ENCODE measurements around the gene PRR35. TPM values are rescaled to one million over a fixed set of nuclear protein-coding genes. Genes with fewer than 3 reads are reported as not detected.

PRR35 gene
- total and polyA plus RNA-seq, 8 donors, result 0.06 TPM; not detected in 7

DNA sequence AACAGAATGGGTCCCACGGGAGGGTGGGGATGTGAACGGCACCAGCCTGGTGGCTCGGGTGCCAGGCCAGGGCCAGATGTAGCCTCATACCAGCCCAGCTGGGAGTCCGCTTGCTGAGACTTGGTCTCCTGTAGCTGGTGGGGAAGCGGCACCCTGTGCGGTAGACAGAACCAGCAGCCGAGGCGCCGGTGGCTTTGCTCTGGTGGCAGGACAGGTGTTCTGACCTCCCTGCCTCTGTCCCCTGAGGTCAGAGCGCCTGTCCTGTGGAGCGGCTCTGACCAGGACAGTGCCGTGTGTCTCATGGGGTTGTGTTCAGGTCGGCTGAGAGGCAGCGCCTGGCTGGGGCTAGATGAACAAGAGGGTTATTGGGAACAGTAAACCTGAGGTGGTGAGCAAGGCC, 49.8 kb downstream of the PRR35 start:
- Histone ChIP-seq H3K27ac (no peak overlapping the region), H3K27me3 (no peaks in the 10 kb centered on the region), H3K36me3 (no peaks in the 10 kb centered on the region), H3K9me3 (peaks cover 0 to 4% of the 10 kb centered on the region in 2 donors), H3K4me3 (no peak overlapping the region), H3K4me1 (peaks cover 0 to 9% of the 10 kb centered on the region in 2 donors)
- intact Hi-C loops (cut with DNase I), result no loop called here
- TF ChIP-seq CTCF (IDR thresholded peaks at IDR 0.05), result no peak
- ATAC-seq (no peak), DNase-seq (peak in 1 of 4 donors; percentile 72)

GRCh38 chr16:610513-611381, 50.6 kb downstream of the PRR35 start:
- Histone ChIP-seq H3K4me1 (peaks cover 0 to 9% of the 10 kb centered on the region in 2 donors), H3K4me3 (no peak overlapping the region), H3K36me3 (no peaks in the 10 kb centered on the region), H3K9me3 (no peaks in the 10 kb centered on the region), H3K27me3 (no peaks in the 10 kb centered on the region), H3K27ac (no peak overlapping the region)
- ATAC-seq (peak; percentile 96), DNase-seq (peak in 1 of 4 donors; percentile 92)
- TF ChIP-seq CTCF (IDR thresholded peaks at IDR 0.05), result peak; percentile 62 to 84
- intact Hi-C loops (cut with DNase I), result no loop called here

DNA sequence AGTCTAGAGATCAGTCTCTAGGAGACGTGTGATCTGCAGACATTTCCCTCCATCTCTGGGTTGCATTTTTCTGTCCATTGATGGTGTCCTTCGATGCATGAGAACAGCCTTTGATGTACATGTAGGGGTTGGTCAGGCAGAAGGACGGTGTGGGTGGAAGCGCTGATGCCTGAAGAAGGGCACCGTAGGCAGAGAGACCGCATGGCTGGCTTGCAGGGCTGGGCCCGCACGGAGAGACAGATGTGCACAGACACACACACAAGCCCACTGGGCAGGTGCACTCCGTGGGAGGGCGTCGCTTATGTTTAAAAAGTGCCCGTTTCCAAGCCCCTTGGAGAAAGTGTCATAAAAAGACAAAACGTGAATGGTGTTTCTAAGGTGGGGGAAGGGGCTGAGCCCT, 54.9 kb downstream of the PRR35 start:
- no peaks in the 10 kb centered on the region for H3K27me3 ChIP-seq
- intact Hi-C loops (cut with DNase I), result no loop called here
- H3K36me3 ChIP-seq, result peaks cover 0 to 12% of the 10 kb centered on the region in 2 donors
- TF ChIP-seq CTCF (IDR thresholded peaks at IDR 0.05), result no peak
- peaks cover 0 to 13% of the 10 kb centered on the region in 2 donors for H3K4me1 ChIP-seq
- DNase-seq (no peak), ATAC-seq (no peak)
- H3K4me3 ChIP-seq, result no peak overlapping the region
- H3K27ac ChIP-seq, result no peak overlapping the region
- H3K9me3 ChIP-seq, result no peaks in the 10 kb centered on the region

Small RNA genes within 50 kb of the gene (microRNA-seq; reads per million reads assigned to microRNA genes)
- gene MIR3176, result 4.8 to 5.7 reads per million in 2 donors
- gene MIR5587, result 0.14 to 0.17 reads per million in 2 donors

Other genes starting within 250 kb of the PRR35 start
- 10 to 100 TPM; 21.7 to 22.7 TPM for gene AXIN1, start 207.7 kb upstream of the PRR35 start, total RNA-seq
- 10 to 100 TPM; 14.0 to 23.4 (median 17.5) TPM for gene AXIN1, start 207.7 kb upstream of the PRR35 start, polyA plus RNA-seq (ENCODE audit: insufficient read length in 6 of 6)
- gene MRPL28, start 189.9 kb upstream of the PRR35 start, total RNA-seq, result 10 to 100 TPM; 45.4 to 48.1 TPM
- 10 to 100 TPM; 39.6 to 59.4 (median 48.5) TPM for gene MRPL28, start 189.9 kb upstream of the PRR35 start, polyA plus RNA-seq (ENCODE audit: insufficient read length in 6 of 6)
- 10 to 100 TPM; 76.3 to 88.4 TPM for gene PGAP6, start 178.4 kb upstream of the PRR35 start, total RNA-seq
- 10 to 100 TPM; 37.3 to 52.8 (median 41.8) TPM for gene PGAP6, start 178.4 kb upstream of the PRR35 start, polyA plus RNA-seq (ENCODE audit: insufficient read length in 6 of 6)
- gene NME4, start 163.2 kb upstream of the PRR35 start, total RNA-seq, result 10 to 100 TPM; 72.3 to 78.1 TPM
- 100 to 1,000 TPM; 149 to 199 (median 168) TPM for gene NME4, start 163.2 kb upstream of the PRR35 start, polyA plus RNA-seq (ENCODE audit: insufficient read length in 6 of 6)
- 10 to 100 TPM; 14.4 to 17.1 TPM for gene DECR2, start 158.5 kb upstream of the PRR35 start, total RNA-seq
- gene DECR2, start 158.5 kb upstream of the PRR35 start, polyA plus RNA-seq (ENCODE audit: insufficient read length in 6 of 6), result 10 to 100 TPM; 10.3 to 25.1 (median 16.7) TPM
- gene RAB11FIP3, start 134.7 kb upstream of the PRR35 start, total RNA-seq, result 10 to 100 TPM; 28.1 to 38.0 TPM
- 10 to 100 TPM; 48.8 to 64.0 (median 56.7) TPM for gene RAB11FIP3, start 134.7 kb upstream of the PRR35 start, polyA plus RNA-seq (ENCODE audit: insufficient read length in 6 of 6)
- gene CAPN15, start 32.7 kb upstream of the PRR35 start, total RNA-seq, result 10 to 100 TPM; 33.8 to 57.2 TPM
- 10 to 100 TPM; 16.7 to 45.3 (median 26.0) TPM for gene CAPN15, start 32.7 kb upstream of the PRR35 start, polyA plus RNA-seq (ENCODE audit: insufficient read length in 6 of 6)
- gene NHLRC4, start 6.6 kb downstream of the PRR35 start, total RNA-seq, result 1 to 10 TPM in 1 of 2 donors, under 1 TPM in 1; 0.99 to 2.0 TPM
- gene NHLRC4, start 6.6 kb downstream of the PRR35 start, polyA plus RNA-seq (ENCODE audit: insufficient read length in 6 of 6), result 1 to 10 TPM; 2.2 to 3.4 (median 3.1) TPM
- gene PIGQ, start 9.6 kb downstream of the PRR35 start, total RNA-seq, result 10 to 100 TPM; 51.0 to 68.5 TPM
- gene PIGQ, start 9.6 kb downstream of the PRR35 start, polyA plus RNA-seq (ENCODE audit: insufficient read length in 6 of 6), result 10 to 100 TPM; 32.9 to 46.2 (median 36.8) TPM
- 10 to 100 TPM; 32.1 to 32.9 TPM for gene RAB40C, start 29.7 kb downstream of the PRR35 start, total RNA-seq
- 10 to 100 TPM; 17.6 to 31.1 (median 22.4) TPM for gene RAB40C, start 29.7 kb downstream of the PRR35 start, polyA plus RNA-seq (ENCODE audit: insufficient read length in 6 of 6)
- gene WFIKKN1, start 70.6 kb downstream of the PRR35 start, total RNA-seq, result 1 to 10 TPM in 1 of 2 donors, under 1 TPM in 1; 0.58 to 1.4 TPM
- under 1 TPM; 0.11 to 0.85 (median 0.41) TPM for gene WFIKKN1, start 70.6 kb downstream of the PRR35 start, polyA plus RNA-seq (ENCODE audit: insufficient read length in 6 of 6)
- 10 to 100 TPM; 69.3 to 70.4 TPM for gene METTL26, start 75.9 kb downstream of the PRR35 start, total RNA-seq
- 10 to 100 TPM; 37.2 to 59.4 (median 49.5) TPM for gene METTL26, start 75.9 kb downstream of the PRR35 start, polyA plus RNA-seq (ENCODE audit: insufficient read length in 6 of 6)
- 10 to 100 TPM; 41.5 to 42.5 TPM for gene MCRIP2, start 81.4 kb downstream of the PRR35 start, total RNA-seq
- gene MCRIP2, start 81.4 kb downstream of the PRR35 start, polyA plus RNA-seq (ENCODE audit: insufficient read length in 6 of 6), result 10 to 100 TPM in 3 of 6 donors, 1 to 10 TPM in 3; 6.8 to 14.5 (median 9.8) TPM
- gene WDR90, start 89.0 kb downstream of the PRR35 start, total RNA-seq, result 10 to 100 TPM; 27.3 to 41.3 TPM
- gene WDR90, start 89.0 kb downstream of the PRR35 start, polyA plus RNA-seq (ENCODE audit: insufficient read length in 6 of 6), result 10 to 100 TPM; 39.1 to 63.0 (median 44.4) TPM
- 10 to 100 TPM; 75.9 to 87.2 TPM for gene RHOT2, start 107.7 kb downstream of the PRR35 start, total RNA-seq
- 100 to 1,000 TPM in 1 of 6 donors, 10 to 100 TPM in 5; 59.8 to 104 (median 69.0) TPM for gene RHOT2, start 107.7 kb downstream of the PRR35 start, polyA plus RNA-seq (ENCODE audit: insufficient read length in 6 of 6)
- 1 to 10 TPM; 2.3 to 4.3 TPM for gene RHBDL1, start 115.3 kb downstream of the PRR35 start, total RNA-seq
- 1 to 10 TPM in 1 of 6 donors, under 1 TPM in 5; 0.45 to 1.9 (median 0.74) TPM for gene RHBDL1, start 115.3 kb downstream of the PRR35 start, polyA plus RNA-seq (ENCODE audit: insufficient read length in 6 of 6)
- gene STUB1, start 120.0 kb downstream of the PRR35 start, total RNA-seq, result 100 to 1,000 TPM in 1 of 2 donors, 10 to 100 TPM in 1; 93.9 to 103 TPM
- gene STUB1, start 120.0 kb downstream of the PRR35 start, polyA plus RNA-seq (ENCODE audit: insufficient read length in 6 of 6), result 100 to 1,000 TPM in 4 of 6 donors, 10 to 100 TPM in 2; 92.9 to 143 (median 119) TPM
- gene JMJD8, start 123.9 kb downstream of the PRR35 start, total RNA-seq, result 10 to 100 TPM; 68.9 to 72.6 TPM
- gene JMJD8, start 123.9 kb downstream of the PRR35 start, polyA plus RNA-seq (ENCODE audit: insufficient read length in 6 of 6), result 10 to 100 TPM; 41.7 to 53.0 (median 43.7) TPM
- 10 to 100 TPM; 11.7 to 14.2 TPM for gene WDR24, start 130.0 kb downstream of the PRR35 start, total RNA-seq
- 10 to 100 TPM in 5 of 6 donors, 1 to 10 TPM in 1; 9.4 to 14.3 (median 11.0) TPM for gene WDR24, start 130.0 kb downstream of the PRR35 start, polyA plus RNA-seq (ENCODE audit: insufficient read length in 6 of 6)
- gene FBXL16, start 145.4 kb downstream of the PRR35 start, total RNA-seq, result 1 to 10 TPM in 1 of 2 donors, under 1 TPM in 1; 0.50 to 5.7 TPM
- 1 to 10 TPM in 1 of 6 donors, under 1 TPM in 5; 0.48 to 1.1 (median 0.72) TPM for gene FBXL16, start 145.4 kb downstream of the PRR35 start, polyA plus RNA-seq (ENCODE audit: insufficient read length in 6 of 6)
- gene METRN, start 154.7 kb downstream of the PRR35 start, total RNA-seq, result 10 to 100 TPM; 37.0 to 57.3 TPM
- gene METRN, start 154.7 kb downstream of the PRR35 start, polyA plus RNA-seq (ENCODE audit: insufficient read length in 6 of 6), result 10 to 100 TPM in 3 of 6 donors, 1 to 10 TPM in 3; 9.3 to 22.5 (median 11.1) TPM
- 10 to 100 TPM; 45.8 to 52.9 TPM for gene ANTKMT, start 160.8 kb downstream of the PRR35 start, total RNA-seq
- gene ANTKMT, start 160.8 kb downstream of the PRR35 start, polyA plus RNA-seq (ENCODE audit: insufficient read length in 6 of 6), result 10 to 100 TPM in 3 of 6 donors, 1 to 10 TPM in 3; 7.7 to 18.5 (median 11.1) TPM
- 10 to 100 TPM in 1 of 2 donors, under 1 TPM in 1; 0.96 to 13.7 TPM for gene CCDC78, start 166.0 kb downstream of the PRR35 start, total RNA-seq
- gene CCDC78, start 166.0 kb downstream of the PRR35 start, polyA plus RNA-seq (ENCODE audit: insufficient read length in 6 of 6), result 1 to 10 TPM; 1.8 to 8.9 (median 8.6) TPM
- gene HAGHL, start 166.7 kb downstream of the PRR35 start, total RNA-seq, result 1 to 10 TPM; 8.7 to 9.9 TPM
- 1 to 10 TPM; 2.4 to 7.7 (median 3.6) TPM for gene HAGHL, start 166.7 kb downstream of the PRR35 start, polyA plus RNA-seq (ENCODE audit: insufficient read length in 6 of 6)
- gene CIAO3, start 180.6 kb downstream of the PRR35 start, total RNA-seq, result 10 to 100 TPM; 26.7 to 28.2 TPM
- 10 to 100 TPM; 17.2 to 27.2 (median 20.4) TPM for gene CIAO3, start 180.6 kb downstream of the PRR35 start, polyA plus RNA-seq (ENCODE audit: insufficient read length in 6 of 6)
- 100 to 1,000 TPM in 1 of 2 donors, 10 to 100 TPM in 1; 55.5 to 464 TPM for gene MSLN, start 200.3 kb downstream of the PRR35 start, total RNA-seq
- 10 to 100 TPM; 14.5 to 29.0 (median 18.4) TPM for gene MSLN, start 200.3 kb downstream of the PRR35 start, polyA plus RNA-seq (ENCODE audit: insufficient read length in 6 of 6)
- 10 to 100 TPM; 12.6 to 21.0 TPM for gene RPUSD1, start 228.0 kb downstream of the PRR35 start, total RNA-seq
- gene RPUSD1, start 228.0 kb downstream of the PRR35 start, polyA plus RNA-seq (ENCODE audit: insufficient read length in 6 of 6), result 10 to 100 TPM in 4 of 6 donors, 1 to 10 TPM in 2; 8.6 to 13.9 (median 11.4) TPM
- 10 to 100 TPM; 18.8 to 35.5 TPM for gene CHTF18, start 228.2 kb downstream of the PRR35 start, total RNA-seq
- gene CHTF18, start 228.2 kb downstream of the PRR35 start, polyA plus RNA-seq (ENCODE audit: insufficient read length in 6 of 6), result 10 to 100 TPM; 23.7 to 30.8 (median 24.4) TPM
- not detected for gene GNG13, start 240.3 kb downstream of the PRR35 start, total RNA-seq
- under 1 TPM in 2 of 6 donors, not detected in 4; 0.17 to 0.27 TPM for gene GNG13, start 240.3 kb downstream of the PRR35 start, polyA plus RNA-seq (ENCODE audit: insufficient read length in 6 of 6)